H7 (cell line): ENCODE data around the gene KIAA0513. TPM values are rescaled to one million over a fixed set of nuclear protein-coding genes. Genes with fewer than 3 reads are reported as not detected.

ENCODE experiments used
- total RNA-seq: library from RNA; depleted of rRNA; stranded (reverse); fragments of >200 nt; shearing (Covaris generic); gene quantifications from 2 replicates; pipeline ENCODE4 v1.2.3, GENCODE V29; 2014; rRNA removed

The KIAA0513 gene
- total RNA-seq, 1 experiment from 2014 or later = 5.1 TPM

Other genes starting within 250 kb of the KIAA0513 start
- gene CRISPLD2, start 207.8 kb upstream of the KIAA0513 start, total RNA-seq = 2.0 and 4.2 TPM in 2 replicates
- gene ZDHHC7, start 16.3 kb upstream of the KIAA0513 start, total RNA-seq = 56.9 and 60.7 TPM in 2 replicates
- not detected in 2 replicates for gene CIBAR2, start 84.7 kb downstream of the KIAA0513 start, total RNA-seq